ENCODE data around the gene CCR9.

CCR9 gene

GRCh38 chr3:45952456-45952855 lies 66.1 kb downstream of the CCR9 start:
- Histone ChIP-seq H3K27ac (ENCODE audit: low read depth, low read length) (no peak overlapping the region), H3K4me2 (ENCODE audit: low read depth, low read length, poor library complexity, severe bottlenecking) (no peak overlapping the region), H3K9me3 (ENCODE audit: insufficient read depth, low read length) (no peaks in the 10 kb centered on the region), H3K79me2 (ENCODE audit: insufficient read depth, low read length) (no peaks in the 10 kb centered on the region), H2AFZ (ENCODE audit: low read depth, low read length, severe bottlenecking) (no peak overlapping the region), H3K27me3 (ENCODE audit: low read length) (no peaks in the 10 kb centered on the region), H3K4me3 (ENCODE audit: insufficient read depth, low read length, poor library complexity, severe bottlenecking) (no peak overlapping the region), H3K9ac (ENCODE audit: low read length) (no peak overlapping the region), H3K9me2 (replicated peaks; ENCODE audit: insufficient read depth, low read length) (no peaks in the 10 kb centered on the region), H4K20me1 (ENCODE audit: low read depth, low read length) (no peaks in the 10 kb centered on the region), H3K36me3 (ENCODE audit: low read length) (peaks cover 14% of the 10 kb centered on the region; the same call in 1 of the 2 replicates), H3F3A (ENCODE audit: insufficient read depth) (no peaks in the 10 kb centered on the region)
- TF ChIP-seq CTCF (IDR thresholded peaks at IDR 0.05; ENCODE audit: insufficient read depth, low read length, poor library complexity, severe bottlenecking) (no peak), EZH2phosphoT487 (conservative IDR thresholded peaks at IDR 0.05; ENCODE audit: low read length) (no peak)
